ENCODE data around the gene PSG5.
"Not testable (repeated sequence)": the region's sequence is repeated elsewhere in the genome, so short reads cannot be mapped to it uniquely, and the experiment has no call there.

Gene PSG5

GRCh38 chr19:43149788-43150187 is 36.5 kb downstream of the PSG5 start:
- intact Hi-C loops (cut with micrococcal nuclease); H3K36me3 Mint-ChIP-seq (ENCODE audit: low read depth); H3K9me3 Mint-ChIP-seq; H3K27ac Mint-ChIP-seq; H3K4me3 Mint-ChIP-seq; H3K27me3 Mint-ChIP-seq; H3K4me1 Mint-ChIP-seq (ENCODE audit: low read depth): not testable (repeated sequence)

- H3K4me3 Mint-ChIP-seq, result no peak overlapping the region
- no peaks in the 10 kb centered on the region for H3K36me3 Mint-ChIP-seq (ENCODE audit: low read depth)
- no peak overlapping the region for H3K27ac Mint-ChIP-seq
- H3K4me1 Mint-ChIP-seq (ENCODE audit: low read depth), result no peaks in the 10 kb centered on the region
- H3K9me3 Mint-ChIP-seq, result no peaks in the 10 kb centered on the region
- intact Hi-C loops (cut with micrococcal nuclease), result no loop called here
- H3K27me3 Mint-ChIP-seq, result no peaks in the 10 kb centered on the region
Observed at GRCh38 chr19:43148233-43148632, 38.1 kb downstream of the PSG5 start.

- H3K9me3 Mint-ChIP-seq; H3K27ac Mint-ChIP-seq; H3K36me3 Mint-ChIP-seq (ENCODE audit: low read depth); H3K4me3 Mint-ChIP-seq; intact Hi-C loops (cut with micrococcal nuclease); H3K27me3 Mint-ChIP-seq; H3K4me1 Mint-ChIP-seq (ENCODE audit: low read depth): not testable (repeated sequence)
Observed at GRCh38 chr19:43141763-43142162, 44.6 kb downstream of the PSG5 start.

GRCh38 chr19:43132696-43133095 is 53.6 kb downstream of the PSG5 start:
- H3K36me3 Mint-ChIP-seq (ENCODE audit: low read depth), result no peaks in the 10 kb centered on the region
- no peaks in the 10 kb centered on the region for H3K9me3 Mint-ChIP-seq
- no peaks in the 10 kb centered on the region for H3K27me3 Mint-ChIP-seq
- H3K4me3 Mint-ChIP-seq, result no peak overlapping the region
- no peaks in the 10 kb centered on the region for H3K4me1 Mint-ChIP-seq (ENCODE audit: low read depth)
- intact Hi-C loops (cut with micrococcal nuclease), result no loop called here
- H3K27ac Mint-ChIP-seq, result no peak overlapping the region

GRCh38 chr19:43131281-43131842 is 55.0 kb downstream of the PSG5 start:
- H3K4me1 Mint-ChIP-seq (ENCODE audit: low read depth); H3K36me3 Mint-ChIP-seq (ENCODE audit: low read depth); H3K9me3 Mint-ChIP-seq; intact Hi-C loops (cut with micrococcal nuclease); H3K27ac Mint-ChIP-seq; H3K4me3 Mint-ChIP-seq; H3K27me3 Mint-ChIP-seq: not testable (repeated sequence)

GRCh38 chr19:43129197-43129596 is 57.1 kb downstream of the PSG5 start:
- H3K36me3 Mint-ChIP-seq (ENCODE audit: low read depth); H3K4me1 Mint-ChIP-seq (ENCODE audit: low read depth); intact Hi-C loops (cut with micrococcal nuclease); H3K9me3 Mint-ChIP-seq; H3K4me3 Mint-ChIP-seq; H3K27me3 Mint-ChIP-seq; H3K27ac Mint-ChIP-seq: not testable (repeated sequence)

- H3K36me3 Mint-ChIP-seq (ENCODE audit: low read depth); H3K4me3 Mint-ChIP-seq; H3K27me3 Mint-ChIP-seq; intact Hi-C loops (cut with micrococcal nuclease); H3K27ac Mint-ChIP-seq; H3K4me1 Mint-ChIP-seq (ENCODE audit: low read depth); H3K9me3 Mint-ChIP-seq: not testable (repeated sequence)
Observed at GRCh38 chr19:43127336-43127735, 59.0 kb downstream of the PSG5 start.

- Mint-ChIP-seq H3K4me3 (no peak overlapping the region), H3K27me3 (no peaks in the 10 kb centered on the region), H3K4me1 (ENCODE audit: low read depth) (no peaks in the 10 kb centered on the region), H3K9me3 (no peaks in the 10 kb centered on the region), H3K36me3 (ENCODE audit: low read depth) (no peaks in the 10 kb centered on the region), H3K27ac (no peak overlapping the region)
- intact Hi-C loops (cut with micrococcal nuclease), result no loop called here
Observed at GRCh38 chr19:43126720-43127119, 59.6 kb downstream of the PSG5 start.

GRCh38 chr19:43124360-43124759 is 62.0 kb downstream of the PSG5 start:
- H3K9me3 Mint-ChIP-seq, result peaks cover 5% of the 10 kb centered on the region
- no peaks in the 10 kb centered on the region for H3K27me3 Mint-ChIP-seq
- H3K27ac Mint-ChIP-seq, result no peak overlapping the region
- H3K36me3 Mint-ChIP-seq (ENCODE audit: low read depth), result no peaks in the 10 kb centered on the region
- intact Hi-C loops (cut with micrococcal nuclease), result no loop called here
- no peak overlapping the region for H3K4me3 Mint-ChIP-seq
- no peaks in the 10 kb centered on the region for H3K4me1 Mint-ChIP-seq (ENCODE audit: low read depth)

GRCh38 chr19:43120433-43121026 is 65.8 kb downstream of the PSG5 start:
- H3K4me1 Mint-ChIP-seq (ENCODE audit: low read depth); intact Hi-C loops (cut with micrococcal nuclease); H3K27ac Mint-ChIP-seq; H3K4me3 Mint-ChIP-seq; H3K36me3 Mint-ChIP-seq (ENCODE audit: low read depth); H3K27me3 Mint-ChIP-seq: not testable (repeated sequence)
- H3K9me3 Mint-ChIP-seq, result peaks cover 20% of the 10 kb centered on the region

GRCh38 chr19:43119526-43119925 is 66.8 kb downstream of the PSG5 start:
- intact Hi-C loops (cut with micrococcal nuclease); H3K4me3 Mint-ChIP-seq; H3K27me3 Mint-ChIP-seq; H3K4me1 Mint-ChIP-seq (ENCODE audit: low read depth); H3K27ac Mint-ChIP-seq; H3K36me3 Mint-ChIP-seq (ENCODE audit: low read depth): not testable (repeated sequence)
- H3K9me3 Mint-ChIP-seq, result peaks cover 30% of the 10 kb centered on the region
